H1 (cell line): ENCODE data around the gene APAF1. TPM values are rescaled to one million over a fixed set of nuclear protein-coding genes. Genes with fewer than 3 reads are reported as not detected.

Source experiments
- CHD1 ChIP-seq: IDR thresholded peaks from 2 replicates; pipeline ENCODE4 v1.6.1; 2012; ENCODE audit warnings: low read depth, low read length, improper control_type of control experiment
- JUND ChIP-seq: IDR thresholded peaks from 2 replicates; pipeline ENCODE4 v1.6.1; 2011; ENCODE audit warnings: mild to moderate bottlenecking, improper control_type of control experiment, low read length
- KDM1A ChIP-seq: fragments of 200-600, 300-600 bp; sonication (generic); IDR thresholded peaks from 2 replicates; pipeline ENCODE4 v1.7.1; 2016; ENCODE audit warnings: mild to moderate bottlenecking, low read length, borderline replicate concordance
- SRF ChIP-seq: IDR thresholded peaks from 2 replicates; pipeline ENCODE4 v1.6.1; 2011; ENCODE audit warnings: mild to moderate bottlenecking, low read depth, low read length, moderate library complexity
- USF2 ChIP-seq: IDR thresholded peaks from 2 replicates; pipeline ENCODE4 v1.6.1; 2011; ENCODE audit warnings: low read length, improper control_type of control experiment
- polyA plus RNA-seq, 7 experiments: library from polyadenylated mRNA; depleted of rRNA in 3 of 7; stranded (reverse) in 5 of 7; unstranded in 2 of 7; fragments of >200 nt in 5 of 7; fragments of 200-250 nt in 2 of 7; gene quantifications; 1 replicate in 5 of 7; 2 replicates in 1 of 7; 4 replicates in 1 of 7; pipeline versions ENCODE4 v1.2.1 to v1.2.3, GENCODE V29; 2011 to 2013; ENCODE audit warnings: missing spikeins in 2 of 7, mixed read lengths in 2 of 7
- total RNA-seq: library from RNA; stranded (reverse); fragmentation: NEBNext Ultra II Directional; extraction: Animal tissue kit (Norgen Biotek cat#: 25700); gene quantifications from 2 replicates; pipeline ENCODE4 v1.2.1, GENCODE V29; 2021

Gene APAF1
- total and polyA plus RNA-seq, 2 of the 8 experiments (the other 6 are each of a cell fraction or from before 2014, with no cell fraction given) = 4.7 to 22.6 TPM

DNA sequence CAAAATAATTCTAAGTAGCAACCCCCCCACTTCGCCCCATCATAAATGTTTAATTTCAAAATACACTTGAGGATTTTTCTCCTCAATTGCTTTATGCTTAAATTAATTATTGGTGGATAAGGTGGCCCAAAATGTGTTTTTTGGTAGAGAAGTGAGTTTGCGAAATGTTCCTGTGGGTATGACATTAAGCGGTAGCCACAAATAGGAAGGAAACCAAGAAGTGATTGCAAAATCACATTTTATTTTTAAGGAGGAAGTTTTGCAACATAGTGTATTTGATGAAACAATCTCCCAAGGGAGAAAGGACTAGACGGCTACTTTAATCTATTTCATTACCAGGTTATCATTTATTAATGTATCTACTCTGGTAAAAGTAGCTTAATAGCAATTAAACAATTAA lies 26.1 kb upstream of the APAF1 start (continued):
- TF ChIP-seq SRF (no peak), JUND (no peak), CHD1 (no peak), KDM1A (no peak), USF2 (no peak)
